ENCODE data around the gene DHDH.

DHDH gene

DNA sequence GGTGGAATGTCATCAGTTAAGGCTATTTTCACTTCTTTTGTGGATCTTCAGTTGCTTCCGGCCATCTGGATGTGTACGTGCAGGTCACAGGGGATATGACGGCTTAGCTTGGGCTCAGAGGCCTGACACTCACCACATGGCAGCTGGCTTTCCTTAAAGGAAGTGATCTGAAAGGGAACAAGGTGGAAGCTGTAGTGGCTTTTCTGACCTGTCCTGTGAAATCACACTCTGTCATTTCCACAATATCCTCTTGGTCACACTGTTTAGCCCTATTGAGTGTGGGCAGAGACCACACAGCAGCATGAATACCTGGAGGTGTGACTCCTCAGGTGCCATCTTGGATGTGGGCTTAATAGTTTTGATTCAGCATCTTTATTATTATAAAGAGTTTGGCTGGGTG, 16.7 kb downstream of the DHDH start:
- DNase-seq (ENCODE audit: low read depth in 2 of 2) = no peak

DNA sequence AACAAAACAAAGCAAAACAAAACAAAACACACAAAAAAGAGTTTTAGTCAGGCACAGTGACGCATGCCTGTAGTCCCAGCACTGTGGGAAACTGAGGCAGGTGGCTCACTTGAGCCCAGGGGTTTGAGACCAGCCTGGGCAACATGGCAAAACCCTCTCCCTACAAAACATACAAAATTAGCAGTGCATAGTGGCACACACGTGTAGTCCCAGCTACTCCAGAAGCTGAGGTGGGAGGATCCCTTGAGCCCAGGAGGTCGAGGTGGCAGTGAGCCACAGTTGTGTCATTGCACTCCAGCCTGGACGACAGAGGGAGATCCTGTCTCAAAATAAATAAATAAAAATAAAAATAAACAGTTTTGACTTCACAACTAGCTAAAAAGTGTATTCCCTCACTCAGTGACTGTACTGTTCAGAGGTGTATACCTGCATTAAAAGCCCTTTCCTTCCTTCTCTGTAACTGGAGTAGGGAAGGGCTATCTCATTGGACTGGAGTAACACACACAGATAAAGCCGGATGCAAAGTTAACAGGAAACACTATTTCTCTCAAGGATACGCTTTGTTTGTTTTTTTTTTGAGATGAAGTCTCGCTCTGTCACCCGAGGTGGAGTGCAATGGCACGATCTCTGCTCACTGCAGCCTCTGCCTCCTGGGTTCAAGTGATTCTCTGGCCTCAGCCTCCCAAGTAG, 17.5 kb downstream of the DHDH start:
- no peak for DNase-seq (ENCODE audit: low read depth in 2 of 2)

DNA sequence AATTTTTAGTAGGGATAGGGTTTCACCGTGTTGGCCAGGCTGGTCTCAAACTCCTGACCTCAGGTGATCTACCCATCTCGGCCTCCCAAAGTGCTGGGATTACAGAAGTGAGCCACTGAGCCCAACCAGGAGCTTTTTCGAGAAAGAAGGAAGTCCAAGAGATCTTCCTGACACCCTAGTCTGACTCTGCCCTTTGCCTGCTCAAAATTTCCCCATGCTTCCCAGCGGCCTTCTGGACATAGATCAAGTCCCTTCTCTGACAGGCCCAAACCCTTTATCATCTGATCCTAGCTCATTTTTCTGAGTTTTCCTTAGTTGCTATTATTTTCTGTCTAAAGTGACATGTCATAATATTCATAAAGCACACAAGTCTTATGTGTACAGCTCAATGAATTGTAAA, 19.6 kb downstream of the DHDH start:
- no peak for DNase-seq (ENCODE audit: low read depth in 2 of 2)

- DNase-seq (ENCODE audit: low read depth in 2 of 2) = no peak
These were observed 20.6 kb downstream of the DHDH start for GRCh38 chr19:48953990-48954594.

DNA sequence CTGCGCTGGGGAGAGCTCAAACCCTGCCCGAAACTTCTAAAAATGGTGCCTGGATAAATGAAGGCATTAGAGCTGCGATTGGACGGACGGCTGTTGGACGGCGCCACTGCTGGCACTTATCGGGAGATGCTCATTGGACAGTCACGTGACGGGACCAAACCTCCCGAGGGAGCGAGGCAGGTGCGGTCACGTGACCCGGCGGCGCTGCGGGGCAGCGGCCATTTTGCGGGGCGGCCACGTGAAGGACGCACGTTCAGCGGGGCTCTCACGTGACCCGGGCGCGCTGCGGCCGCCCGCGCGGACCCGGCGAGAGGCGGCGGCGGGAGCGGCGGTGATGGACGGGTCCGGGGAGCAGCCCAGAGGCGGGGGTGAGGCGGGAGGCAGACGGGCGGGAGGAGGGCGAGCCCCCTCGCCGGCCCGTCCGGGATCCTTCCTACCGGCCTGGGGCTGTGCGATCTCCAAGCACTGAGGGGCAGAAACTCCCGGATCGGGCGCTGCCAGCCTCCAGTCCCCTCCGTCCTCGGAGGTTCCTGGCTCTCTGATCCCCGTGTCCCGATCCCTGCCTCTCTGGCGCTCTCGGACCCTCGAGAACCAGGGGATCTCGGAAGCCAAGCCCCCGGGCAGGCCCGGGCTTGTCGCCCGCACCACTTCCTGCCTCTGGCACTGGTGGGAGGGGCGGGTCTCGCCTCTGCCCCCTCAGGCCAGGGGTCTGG, 21.3 kb downstream of the DHDH start, which contains the start of gene BAX:
Gene BAX (plus strand): TSS at position 281 of the 713 bp plus-strand sequence. CDS start 54 bp downstream, at position 335.
- DNase-seq (ENCODE audit: low read depth in 2 of 2) = peak; percentile 66 to 76

DNA sequence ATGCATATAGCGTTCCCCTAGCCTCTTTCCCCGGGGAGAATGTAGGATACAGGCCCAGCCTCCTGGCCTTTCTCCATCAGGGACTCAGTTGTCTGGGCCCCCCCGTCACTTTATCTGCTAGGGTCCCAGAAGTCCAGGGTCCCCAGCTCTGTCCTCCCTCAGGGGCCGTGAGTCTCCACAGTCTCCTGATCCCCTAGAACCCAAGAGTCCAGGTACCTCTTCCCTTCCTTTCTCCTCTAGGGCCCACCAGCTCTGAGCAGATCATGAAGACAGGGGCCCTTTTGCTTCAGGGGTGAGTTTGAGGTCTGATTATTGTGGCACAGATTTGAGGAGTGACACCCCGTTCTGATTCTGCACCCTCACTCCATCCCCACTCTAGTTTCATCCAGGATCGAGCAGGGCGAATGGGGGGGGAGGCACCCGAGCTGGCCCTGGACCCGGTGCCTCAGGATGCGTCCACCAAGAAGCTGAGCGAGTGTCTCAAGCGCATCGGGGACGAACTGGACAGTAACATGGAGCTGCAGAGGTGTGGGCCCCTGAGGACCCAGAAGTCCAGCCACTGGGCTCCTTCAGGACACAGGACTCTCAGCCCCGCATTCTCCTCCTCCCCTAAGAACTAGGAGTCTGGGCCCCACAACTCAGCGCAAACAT, 21.9 kb downstream of the DHDH start:
- no peak for DNase-seq (ENCODE audit: low read depth in 2 of 2)

- DNase-seq (ENCODE audit: low read depth in 2 of 2) = no peak
These were observed 24.5 kb downstream of the DHDH start for GRCh38 chr19:48958006-48958405.

GRCh38 chr19:48959341-48960239, 26.1 kb downstream of the DHDH start:
- DNase-seq (ENCODE audit: low read depth in 2 of 2) = no peak

GRCh38 chr19:48961051-48961649, 27.7 kb downstream of the DHDH start:
- no peak for DNase-seq (ENCODE audit: low read depth in 2 of 2)

GRCh38 chr19:48961673-48962028, 28.2 kb downstream of the DHDH start:
- DNase-seq (ENCODE audit: low read depth in 2 of 2) = no peak

- no peak for DNase-seq (ENCODE audit: low read depth in 2 of 2)
These were observed 28.7 kb downstream of the DHDH start for GRCh38 chr19:48962029-48962848.

DNA sequence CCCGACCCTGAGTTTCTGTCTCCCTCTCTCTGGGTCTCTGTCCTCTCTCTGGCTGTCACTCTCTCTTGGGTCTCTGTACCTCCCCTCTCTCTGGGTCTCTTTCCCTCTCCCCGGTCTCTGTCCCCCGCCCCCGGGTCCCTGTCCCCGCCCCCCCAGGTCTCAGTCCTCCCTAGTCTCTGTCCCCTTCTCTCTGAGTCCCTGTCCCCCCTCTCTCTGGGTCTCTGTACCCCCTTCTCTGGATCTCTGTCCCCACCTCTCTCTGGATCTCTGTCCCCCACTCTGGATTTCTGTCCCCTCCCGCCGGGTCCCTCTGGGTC, 29.3 kb downstream of the DHDH start:
- DNase-seq (ENCODE audit: low read depth in 2 of 2) = no peak

DNA sequence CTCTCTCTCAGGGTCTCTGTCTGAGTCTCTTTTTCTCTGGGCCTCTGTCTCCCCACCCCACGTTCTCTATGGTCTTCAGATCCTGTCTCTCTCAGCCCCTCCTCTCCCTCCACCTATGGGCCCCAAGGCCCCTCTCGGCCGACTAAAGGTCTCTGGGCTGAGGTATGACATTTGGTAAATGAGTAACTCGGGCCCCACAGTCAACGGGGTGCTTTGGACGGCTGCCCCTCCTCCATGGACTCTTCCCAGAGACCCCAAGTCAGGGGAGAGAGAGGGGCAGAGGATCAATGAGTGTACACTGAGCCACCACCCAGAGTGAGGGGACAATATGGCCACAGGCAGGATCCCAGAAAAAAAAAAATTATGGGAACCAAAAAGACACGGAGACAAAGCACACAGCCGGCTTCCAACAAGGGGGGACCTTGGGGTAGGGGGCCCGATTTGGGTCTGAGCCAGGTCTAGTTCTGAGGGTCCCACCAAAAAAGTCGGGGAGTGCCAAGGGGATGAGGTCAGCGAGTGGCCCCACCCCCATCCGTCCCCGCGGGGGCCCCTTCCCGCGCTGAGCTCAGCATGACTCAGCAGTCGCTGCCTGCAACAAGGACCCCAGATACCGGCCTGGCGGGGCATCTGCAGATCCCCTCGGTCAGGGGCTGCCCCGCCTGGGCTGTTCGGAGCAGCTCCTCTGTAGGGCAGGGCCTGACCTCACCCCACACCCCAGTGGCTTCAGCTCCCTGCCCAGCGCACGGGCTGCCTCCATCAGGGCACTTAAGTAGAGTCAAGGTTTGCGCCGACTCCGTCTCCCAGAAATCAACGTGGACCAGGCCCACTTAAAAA, 30.1 kb downstream of the DHDH start:
- peak; percentile 35 to 42 for DNase-seq (ENCODE audit: low read depth in 2 of 2)

DNA sequence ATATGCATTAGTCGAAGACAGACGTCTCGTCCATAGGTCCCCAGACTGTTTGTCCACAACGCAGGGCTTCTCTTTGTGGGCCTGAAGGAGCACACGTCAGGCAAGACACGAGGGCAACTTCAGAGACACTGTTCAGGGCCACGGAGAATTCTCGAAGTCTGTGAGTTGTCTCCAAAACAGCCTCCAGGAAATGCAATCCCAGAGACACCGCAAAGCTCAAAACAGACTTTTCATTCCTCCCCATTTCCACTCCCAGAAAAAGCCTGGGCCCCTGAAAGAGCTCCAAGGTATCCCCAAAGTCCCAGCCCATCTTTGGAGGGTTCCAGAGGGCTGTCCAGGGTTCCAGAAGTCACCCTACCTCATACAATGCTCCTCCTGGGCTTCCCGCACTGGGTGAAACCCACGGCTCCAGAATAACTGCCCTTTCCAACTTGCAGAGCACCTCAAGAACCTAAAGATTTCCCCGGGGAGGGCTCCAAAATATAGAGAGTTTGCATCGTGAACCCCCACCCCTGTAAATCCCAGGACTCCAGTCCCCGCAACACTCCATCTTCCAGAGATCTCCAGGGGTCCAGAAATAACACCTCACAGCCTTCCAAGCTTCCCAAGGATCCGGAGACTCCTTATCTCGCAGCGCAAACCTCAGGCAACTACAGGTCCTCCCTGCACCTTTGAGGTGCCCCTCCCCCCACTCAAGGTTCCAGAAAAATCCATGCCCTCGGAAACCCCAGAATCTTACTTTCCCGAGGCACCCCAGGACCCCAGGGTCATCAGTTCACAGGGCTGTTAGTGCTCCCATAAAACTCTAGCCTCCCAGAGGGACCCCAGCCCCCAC, 30.9 kb downstream of the DHDH start:
- DNase-seq (ENCODE audit: low read depth in 2 of 2) = no peak

DNA sequence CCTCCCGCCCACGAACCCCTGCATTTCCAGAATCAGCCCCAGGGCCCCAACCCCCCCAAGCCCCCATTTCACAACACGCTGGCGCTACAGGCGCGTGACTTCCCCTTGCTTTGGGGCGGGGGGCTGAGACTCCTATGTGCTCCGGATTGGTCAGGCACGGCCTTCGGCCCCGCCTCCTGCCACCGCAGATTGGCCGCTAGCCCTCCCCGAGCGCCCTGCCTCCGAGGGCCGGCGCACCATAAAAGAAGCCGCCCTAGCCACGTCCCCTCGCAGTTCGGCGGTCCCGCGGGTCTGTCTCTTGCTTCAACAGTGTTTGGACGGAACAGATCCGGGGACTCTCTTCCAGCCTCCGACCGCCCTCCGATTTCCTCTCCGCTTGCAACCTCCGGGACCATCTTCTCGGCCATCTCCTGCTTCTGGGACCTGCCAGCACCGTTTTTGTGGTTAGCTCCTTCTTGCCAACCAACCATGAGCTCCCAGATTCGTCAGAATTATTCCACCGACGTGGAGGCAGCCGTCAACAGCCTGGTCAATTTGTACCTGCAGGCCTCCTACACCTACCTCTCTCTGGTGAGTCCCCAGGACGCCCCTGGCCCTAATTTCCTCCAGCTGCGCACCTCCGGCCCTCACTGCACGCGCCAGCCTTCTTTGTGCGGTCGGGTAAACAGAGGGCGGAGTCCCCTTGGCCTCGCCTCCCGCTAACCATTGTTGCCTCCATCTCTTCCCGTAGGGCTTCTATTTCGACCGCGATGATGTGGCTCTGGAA, 31.7 kb downstream of the DHDH start, which contains the start of gene FTL:
Gene FTL (plus strand): TSS at position 270 of the 766 bp plus-strand sequence. CDS start 199 bp downstream, at position 469.
- DNase-seq (ENCODE audit: low read depth in 2 of 2) = peak; percentile 73 to 78

DNA sequence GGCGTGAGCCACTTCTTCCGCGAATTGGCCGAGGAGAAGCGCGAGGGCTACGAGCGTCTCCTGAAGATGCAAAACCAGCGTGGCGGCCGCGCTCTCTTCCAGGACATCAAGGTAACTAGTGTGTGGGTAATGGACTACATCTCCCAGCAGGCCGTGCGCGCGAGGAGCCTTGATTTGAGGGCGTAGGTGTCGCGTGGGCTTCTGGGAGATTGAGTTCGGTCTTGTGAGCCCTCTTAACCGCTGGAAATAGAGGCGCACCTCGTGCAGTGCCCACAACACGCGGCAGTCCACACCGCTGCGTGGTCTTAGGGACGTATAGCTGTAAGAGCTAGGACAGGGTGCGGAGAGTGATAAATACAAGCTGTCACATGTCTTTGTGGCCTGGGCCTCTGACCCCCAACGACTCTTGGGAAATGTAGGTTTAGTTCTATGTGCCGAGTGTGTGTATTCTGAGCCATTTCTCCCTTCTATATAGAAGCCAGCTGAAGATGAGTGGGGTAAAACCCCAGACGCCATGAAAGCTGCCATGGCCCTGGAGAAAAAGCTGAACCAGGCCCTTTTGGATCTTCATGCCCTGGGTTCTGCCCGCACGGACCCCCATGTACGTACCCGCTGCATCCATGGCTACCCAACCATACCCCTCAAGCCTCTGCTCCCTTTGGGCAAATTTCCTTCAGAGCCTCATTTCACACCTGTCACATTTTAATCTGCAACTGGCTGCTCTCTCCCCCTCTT, 32.5 kb downstream of the DHDH start:
- peak; percentile 77 to 78 for DNase-seq (ENCODE audit: low read depth in 2 of 2)
